HEK293 (cell line): ENCODE results near the gene SCFD2.

Experiments used
- CTCF ChIA-PET: fragments of 350-600 bp; formaldehyde crosslinking; extraction: SDS; loops from one replicate; lab custom pipeline; 2021; ENCODE audit warnings: antibody characterized with exemption; lab: Yijun Ruan, JAX
- POLR2A ChIA-PET: fragments of 300-600 bp; formaldehyde crosslinking; extraction: SDS; loops from one replicate; lab custom pipeline; 2020; ENCODE audit warnings: antibody characterized with exemption, inconsistent platforms; lab: Yijun Ruan, JAX
- H3K27ac ChIP-seq: fragments of 200-500 bp; sonication (Bioruptor generic); 2 replicates; pipeline ENCODE4 v1.5.1; 2014; ENCODE audit warnings: low read depth, low read length, control low read depth, inconsistent platforms; ENCODE audit errors: extremely low read depth
- H3K36me3 ChIP-seq, 2 experiments: fragments of 200-500 bp in 1 of 2; sonication (Bioruptor generic) in 1 of 2; 1 replicate in 1 of 2; 2 replicates in 1 of 2; pipeline ENCODE4 v1.5.1; 2014 to 2017; ENCODE audit warnings: inconsistent platforms in 2 of 2, low read length in 2 of 2; ENCODE audit not compliant: control insufficient read depth in 2 of 2, insufficient read depth in 1 of 2
- H3K4me1 ChIP-seq: fragments of 200-500 bp; sonication (Bioruptor generic); 2 replicates; pipeline ENCODE4 v1.5.1; 2014; ENCODE audit warnings: mild to moderate bottlenecking, low read length, inconsistent platforms; ENCODE audit not compliant: control insufficient read depth, insufficient read depth
- H3K4me3 ChIP-seq: 2 replicates; pipeline ENCODE4 v1.5.1; 2011; ENCODE audit warnings: low read depth, mild to moderate bottlenecking, control low read depth, low read length, moderate library complexity
- H3K9me3 ChIP-seq: fragments of 200-500 bp; sonication (Bioruptor generic); 2 replicates; pipeline ENCODE4 v1.5.1; 2014; ENCODE audit warnings: low read depth, low read length, inconsistent platforms; ENCODE audit not compliant: control insufficient read depth, insufficient read depth
- KLF8 ChIP-seq: fragments of 450-650 bp; formaldehyde crosslinking; IDR thresholded peaks from 2 replicates; pipeline ENCODE4 v1.5.1; 2016; ENCODE audit warnings: missing biosample characterization, missing genetic modification characterization
- OVOL3 ChIP-seq: fragments of 450-650 bp; formaldehyde crosslinking; IDR thresholded peaks from 2 replicates; pipeline ENCODE4 v1.5.1; 2016; ENCODE audit warnings: missing biosample characterization, missing genetic modification characterization
- YY1 ChIP-seq: fragments of 450-650 bp; formaldehyde crosslinking; IDR thresholded peaks from 2 replicates; pipeline ENCODE4 v1.5.1; 2018; ENCODE audit warnings: missing biosample characterization, missing genetic modification characterization
- ZBTB21 ChIP-seq: fragments of 450-650 bp; formaldehyde crosslinking; IDR thresholded peaks from 2 replicates; pipeline ENCODE4 v1.5.1; 2017; ENCODE audit warnings: missing biosample characterization, missing genetic modification characterization
- ZFHX2 ChIP-seq: fragments of 450-650 bp; formaldehyde crosslinking; conservative IDR thresholded peaks from 2 replicates; pipeline ENCODE4 v1.5.1; 2016; ENCODE audit warnings: missing biosample characterization, missing genetic modification characterization
- ZFP41 ChIP-seq: fragments of 450-650 bp; formaldehyde crosslinking; IDR thresholded peaks from 2 replicates; pipeline ENCODE4 v1.5.1; 2016; ENCODE audit warnings: missing biosample characterization, missing genetic modification characterization, borderline replicate concordance
- ZNF10 ChIP-seq: fragments of 450-650 bp; formaldehyde crosslinking; IDR thresholded peaks from 2 replicates; pipeline ENCODE4 v1.5.1; 2017; ENCODE audit warnings: missing biosample characterization, missing genetic modification characterization
- ZNF169 ChIP-seq: fragments of 450-650 bp; formaldehyde crosslinking; IDR thresholded peaks from 2 replicates; pipeline ENCODE4 v1.5.1; 2016; ENCODE audit warnings: missing biosample characterization, missing genetic modification characterization
- ZNF19 ChIP-seq: fragments of 450-650 bp; formaldehyde crosslinking; IDR thresholded peaks from 2 replicates; pipeline ENCODE4; 2016; ENCODE audit warnings: missing biosample characterization, missing genetic modification characterization, low read depth
- ZNF239 ChIP-seq: fragments of 450-650 bp; formaldehyde crosslinking; IDR thresholded peaks from 2 replicates; pipeline ENCODE4 v1.5.1; 2016; ENCODE audit warnings: missing biosample characterization, missing genetic modification characterization
- ZNF274 ChIP-seq, 2 experiments: fragments of 200-500 bp in 1 of 2; fragments of 450-650 bp in 1 of 2; sonication (Bioruptor generic) in 1 of 2; formaldehyde crosslinking in 1 of 2; IDR thresholded peaks; 2 replicates each; pipeline versions ENCODE4 v1.5.1 to v1.6.1; 2014 to 2016; ENCODE audit warnings: borderline replicate concordance in 1 of 2, inconsistent platforms in 1 of 2, low read length in 1 of 2, missing biosample characterization in 1 of 2, missing genetic modification characterization in 1 of 2
- ZNF677 ChIP-seq: fragments of 450-650 bp; IDR thresholded peaks from 2 replicates; pipeline ENCODE4 v1.5.0; 2018; ENCODE audit warnings: missing biosample characterization, mild to moderate bottlenecking, missing genetic modification characterization, moderate library complexity
- ZSCAN23 ChIP-seq: fragments of 450-650 bp; formaldehyde crosslinking; IDR thresholded peaks from 2 replicates; pipeline ENCODE4 v1.5.1; 2016; ENCODE audit warnings: missing biosample characterization, missing genetic modification characterization
- TF ChIP-seq, protein P1 (sequence below): fragments of 450-650 bp; formaldehyde crosslinking; IDR thresholded peaks from 2 replicates; pipeline ENCODE4 v1.5.1; 2017; ENCODE audit warnings: missing biosample characterization, missing genetic modification characterization
- TF ChIP-seq, protein P2 (sequence below): fragments of 450-650 bp; formaldehyde crosslinking; IDR thresholded peaks from 2 replicates; pipeline ENCODE4 v1.5.1; 2016; ENCODE audit warnings: missing biosample characterization, missing genetic modification characterization
- TF ChIP-seq, protein P3 (sequence below): fragments of 450-650 bp; formaldehyde crosslinking; IDR thresholded peaks from 2 replicates; pipeline ENCODE4 v1.5.1; 2016; ENCODE audit warnings: missing biosample characterization, missing genetic modification characterization
- TF ChIP-seq, protein P4 (sequence below): fragments of 450-650 bp; formaldehyde crosslinking; IDR thresholded peaks from 2 replicates; pipeline ENCODE4 v1.5.1; 2016; ENCODE audit warnings: missing biosample characterization, missing genetic modification characterization
- TF ChIP-seq, protein P5 (sequence below): fragments of 450-650 bp; formaldehyde crosslinking; IDR thresholded peaks from 2 replicates; pipeline ENCODE4 v1.5.1; 2016; ENCODE audit warnings: missing biosample characterization, missing genetic modification characterization

SCFD2 gene

DNA sequence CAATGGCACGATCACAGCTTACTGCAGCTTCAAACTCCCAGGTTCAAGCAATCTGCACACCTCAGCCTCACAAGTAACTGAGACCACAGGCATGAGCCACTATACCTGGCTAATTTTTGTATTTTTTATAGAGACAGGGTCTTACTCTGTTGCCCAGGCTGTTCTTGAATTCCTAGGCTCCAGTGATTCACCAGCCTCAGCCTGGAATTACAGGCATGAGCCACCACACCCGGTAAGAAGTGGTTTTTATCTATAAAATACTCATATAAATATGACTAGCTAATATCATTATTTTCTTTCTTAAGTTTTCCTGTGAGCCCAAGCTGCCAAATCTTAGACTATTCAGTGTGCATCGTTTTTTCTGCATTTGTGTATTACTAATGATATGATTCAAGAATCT is 4.4 kb downstream of the SCFD2 start:
- H3K36me3 ChIP-seq: no peaks in the 10 kb centered on the region
- H3K9me3 ChIP-seq: no peaks in the 10 kb centered on the region
- no peaks in the 10 kb centered on the region for H3K4me1 ChIP-seq
- CTCF ChIA-PET: no interaction called here
- no peak overlapping the region for H3K4me3 ChIP-seq
- POLR2A ChIA-PET: no interaction called here
- no peak overlapping the region for H3K27ac ChIP-seq
- TF ChIP-seq ZSCAN23 (tag by site-specific recombination): no peak

DNA sequence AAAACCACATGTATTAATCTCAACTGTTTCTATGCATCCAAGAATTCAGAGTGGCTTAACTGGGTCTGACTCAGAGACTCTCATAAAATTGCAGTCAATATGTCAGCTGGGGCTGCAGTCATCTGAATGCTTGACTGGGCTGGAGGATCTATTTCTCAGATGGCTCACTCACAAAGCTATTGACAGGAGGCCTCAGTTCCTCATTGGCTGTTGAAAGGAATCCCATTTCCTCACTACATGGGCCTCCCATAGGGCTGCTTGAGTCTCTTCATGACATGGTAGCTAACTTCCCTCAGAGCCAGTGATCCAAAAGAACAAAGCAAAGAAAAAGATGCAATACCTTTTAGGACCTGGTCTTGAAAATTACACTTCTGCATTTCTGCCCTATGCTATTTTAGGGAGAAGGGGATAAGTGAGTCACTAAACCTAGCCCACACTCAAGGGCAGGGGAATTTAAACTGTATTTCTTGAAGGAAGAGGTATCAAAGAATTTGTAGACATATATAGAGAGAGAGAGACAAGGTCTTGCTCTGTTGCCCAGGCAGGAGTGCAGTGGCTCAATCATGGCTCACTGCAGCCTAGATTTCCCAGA is 9.8 kb downstream of the SCFD2 start:
- no peak for TF ChIP-seq ZFHX2 (tag by site-specific recombination)
- TF ChIP-seq, protein P1, sequence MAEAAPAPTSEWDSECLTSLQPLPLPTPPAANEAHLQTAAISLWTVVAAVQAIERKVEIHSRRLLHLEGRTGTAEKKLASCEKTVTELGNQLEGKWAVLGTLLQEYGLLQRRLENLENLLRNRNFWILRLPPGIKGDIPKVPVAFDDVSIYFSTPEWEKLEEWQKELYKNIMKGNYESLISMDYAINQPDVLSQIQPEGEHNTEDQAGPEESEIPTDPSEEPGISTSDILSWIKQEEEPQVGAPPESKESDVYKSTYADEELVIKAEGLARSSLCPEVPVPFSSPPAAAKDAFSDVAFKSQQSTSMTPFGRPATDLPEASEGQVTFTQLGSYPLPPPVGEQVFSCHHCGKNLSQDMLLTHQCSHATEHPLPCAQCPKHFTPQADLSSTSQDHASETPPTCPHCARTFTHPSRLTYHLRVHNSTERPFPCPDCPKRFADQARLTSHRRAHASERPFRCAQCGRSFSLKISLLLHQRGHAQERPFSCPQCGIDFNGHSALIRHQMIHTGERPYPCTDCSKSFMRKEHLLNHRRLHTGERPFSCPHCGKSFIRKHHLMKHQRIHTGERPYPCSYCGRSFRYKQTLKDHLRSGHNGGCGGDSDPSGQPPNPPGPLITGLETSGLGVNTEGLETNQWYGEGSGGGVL: no peak
- Histone ChIP-seq H3K4me1 (no peaks in the 10 kb centered on the region), H3K4me3 (no peak overlapping the region), H3K36me3 (peaks cover 0 to 4% of the 10 kb centered on the region in 2 experiments; a peak in 1 of 3 replicates), H3K9me3 (no peaks in the 10 kb centered on the region), H3K27ac (no peak overlapping the region)
- ChIA-PET POLR2A (no interaction called here), CTCF (no interaction called here)

DNA sequence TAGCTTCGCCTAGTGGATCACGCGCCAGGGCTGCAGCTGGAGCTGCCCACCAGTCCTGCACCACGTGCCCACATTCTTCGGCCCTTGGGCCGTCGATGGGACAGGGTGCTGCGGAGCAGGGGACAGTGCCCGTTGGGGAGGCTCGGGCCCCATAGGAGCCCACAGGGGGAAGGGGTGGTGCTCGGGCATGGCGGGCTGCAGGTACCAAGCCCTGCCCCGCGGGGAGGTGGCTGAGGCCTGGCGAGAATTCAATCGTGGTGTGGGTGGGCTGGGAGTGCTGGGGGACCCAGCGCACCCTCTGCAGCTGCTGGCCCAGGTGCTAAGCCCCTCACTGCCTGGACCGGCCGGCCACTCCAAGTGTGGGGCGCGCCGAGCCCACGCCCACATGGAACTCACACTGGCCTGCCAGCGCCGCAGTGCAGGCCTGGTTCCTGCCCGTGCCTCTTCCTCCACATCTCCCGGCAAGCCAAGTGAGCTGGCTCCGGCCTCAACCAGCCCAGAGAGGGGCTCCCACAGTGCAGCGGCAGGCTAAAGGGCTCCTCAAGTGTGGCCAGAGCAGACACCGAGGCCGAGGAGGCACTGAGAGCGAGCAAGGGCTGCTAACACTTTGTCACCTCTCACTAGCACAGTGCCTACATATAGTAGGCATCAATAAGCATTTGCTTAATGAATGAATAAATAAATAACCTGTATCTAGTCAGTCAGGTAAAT is 11.7 kb downstream of the SCFD2 start:
- POLR2A ChIA-PET: no interaction called here
- TF ChIP-seq, protein P2, sequence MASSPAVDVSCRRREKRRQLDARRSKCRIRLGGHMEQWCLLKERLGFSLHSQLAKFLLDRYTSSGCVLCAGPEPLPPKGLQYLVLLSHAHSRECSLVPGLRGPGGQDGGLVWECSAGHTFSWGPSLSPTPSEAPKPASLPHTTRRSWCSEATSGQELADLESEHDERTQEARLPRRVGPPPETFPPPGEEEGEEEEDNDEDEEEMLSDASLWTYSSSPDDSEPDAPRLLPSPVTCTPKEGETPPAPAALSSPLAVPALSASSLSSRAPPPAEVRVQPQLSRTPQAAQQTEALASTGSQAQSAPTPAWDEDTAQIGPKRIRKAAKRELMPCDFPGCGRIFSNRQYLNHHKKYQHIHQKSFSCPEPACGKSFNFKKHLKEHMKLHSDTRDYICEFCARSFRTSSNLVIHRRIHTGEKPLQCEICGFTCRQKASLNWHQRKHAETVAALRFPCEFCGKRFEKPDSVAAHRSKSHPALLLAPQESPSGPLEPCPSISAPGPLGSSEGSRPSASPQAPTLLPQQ (tag by site-specific recombination): no peak
- TF ChIP-seq, protein P3, sequence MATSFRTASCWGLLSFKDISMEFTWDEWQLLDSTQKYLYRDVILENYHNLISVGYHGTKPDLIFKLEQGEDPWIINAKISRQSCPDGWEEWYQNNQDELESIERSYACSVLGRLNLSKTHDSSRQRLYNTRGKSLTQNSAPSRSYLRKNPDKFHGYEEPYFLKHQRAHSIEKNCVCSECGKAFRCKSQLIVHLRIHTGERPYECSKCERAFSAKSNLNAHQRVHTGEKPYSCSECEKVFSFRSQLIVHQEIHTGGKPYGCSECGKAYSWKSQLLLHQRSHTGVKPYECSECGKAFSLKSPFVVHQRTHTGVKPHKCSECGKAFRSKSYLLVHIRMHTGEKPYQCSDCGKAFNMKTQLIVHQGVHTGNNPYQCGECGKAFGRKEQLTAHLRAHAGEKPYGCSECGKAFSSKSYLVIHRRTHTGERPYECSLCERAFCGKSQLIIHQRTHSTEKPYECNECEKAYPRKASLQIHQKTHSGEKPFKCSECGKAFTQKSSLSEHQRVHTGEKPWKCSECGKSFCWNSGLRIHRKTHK (tag by site-specific recombination): no peak
- TF ChIP-seq ZFP41 (tag by site-specific recombination) (no peak), ZNF274 (IDR thresholded peaks at IDR 0.05; ENCODE audit: low read length) (no peak), ZNF274 (tag by site-specific recombination; IDR thresholded peaks at IDR 0.05; ENCODE audit: borderline replicate concordance) (no peak), YY1 (no peak), ZNF19 (tag by site-specific recombination) (no peak), ZBTB21 (tag by site-specific recombination) (no peak), OVOL3 (tag by site-specific recombination) (no peak), ZNF169 (tag by site-specific recombination) (no peak), ZNF10 (no peak), ZNF677 (tag by site-specific recombination) (no peak), ZNF239 (tag by site-specific recombination) (no peak), KLF8 (no peak)
- TF ChIP-seq, protein P4, sequence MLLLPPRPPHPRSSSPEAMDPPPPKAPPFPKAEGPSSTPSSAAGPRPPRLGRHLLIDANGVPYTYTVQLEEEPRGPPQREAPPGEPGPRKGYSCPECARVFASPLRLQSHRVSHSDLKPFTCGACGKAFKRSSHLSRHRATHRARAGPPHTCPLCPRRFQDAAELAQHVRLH (tag by site-specific recombination): no peak
- TF ChIP-seq, protein P5, sequence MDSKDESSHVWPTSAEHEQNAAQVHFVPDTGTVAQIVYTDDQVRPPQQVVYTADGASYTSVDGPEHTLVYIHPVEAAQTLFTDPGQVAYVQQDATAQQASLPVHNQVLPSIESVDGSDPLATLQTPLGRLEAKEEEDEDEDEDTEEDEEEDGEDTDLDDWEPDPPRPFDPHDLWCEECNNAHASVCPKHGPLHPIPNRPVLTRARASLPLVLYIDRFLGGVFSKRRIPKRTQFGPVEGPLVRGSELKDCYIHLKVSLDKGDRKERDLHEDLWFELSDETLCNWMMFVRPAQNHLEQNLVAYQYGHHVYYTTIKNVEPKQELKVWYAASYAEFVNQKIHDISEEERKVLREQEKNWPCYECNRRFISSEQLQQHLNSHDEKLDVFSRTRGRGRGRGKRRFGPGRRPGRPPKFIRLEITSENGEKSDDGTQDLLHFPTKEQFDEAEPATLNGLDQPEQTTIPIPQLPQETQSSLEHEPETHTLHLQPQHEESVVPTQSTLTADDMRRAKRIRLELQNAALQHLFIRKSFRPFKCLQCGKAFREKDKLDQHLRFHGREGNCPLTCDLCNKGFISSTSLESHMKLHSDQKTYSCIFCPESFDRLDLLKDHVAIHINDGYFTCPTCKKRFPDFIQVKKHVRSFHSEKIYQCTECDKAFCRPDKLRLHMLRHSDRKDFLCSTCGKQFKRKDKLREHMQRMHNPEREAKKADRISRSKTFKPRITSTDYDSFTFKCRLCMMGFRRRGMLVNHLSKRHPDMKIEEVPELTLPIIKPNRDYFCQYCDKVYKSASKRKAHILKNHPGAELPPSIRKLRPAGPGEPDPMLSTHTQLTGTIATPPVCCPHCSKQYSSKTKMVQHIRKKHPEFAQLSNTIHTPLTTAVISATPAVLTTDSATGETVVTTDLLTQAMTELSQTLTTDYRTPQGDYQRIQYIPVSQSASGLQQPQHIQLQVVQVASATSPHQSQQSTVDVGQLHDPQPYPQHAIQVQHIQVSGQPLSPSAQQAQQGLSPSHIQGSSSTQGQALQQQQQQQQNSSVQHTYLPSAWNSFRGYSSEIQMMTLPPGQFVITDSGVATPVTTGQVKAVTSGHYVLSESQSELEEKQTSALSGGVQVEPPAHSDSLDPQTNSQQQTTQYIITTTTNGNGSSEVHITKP (tag by site-specific recombination): no peak
- Histone ChIP-seq H3K27ac (no peak overlapping the region), H3K36me3 (peaks cover 0 to 11% of the 10 kb centered on the region in 2 experiments; a peak in 1 of 3 replicates), H3K9me3 (no peaks in the 10 kb centered on the region), H3K4me3 (no peak overlapping the region), H3K4me1 (no peaks in the 10 kb centered on the region)
- CTCF ChIA-PET: interaction anchor here (0.6 kb wide), 1 partner anchor 879 kb away, joined by 3 read pairs; no protein-coding TSS in a partner anchor
